Ishikawa (cell line): ENCODE measurements around the gene KRT82.

Source experiments
- CEBPB ChIP-seq: IDR thresholded peaks from 2 replicates; pipeline ENCODE4 v1.6.1; 2012
- CREB1 ChIP-seq: IDR thresholded peaks from 2 replicates; pipeline ENCODE4 v1.6.1; 2012; ENCODE audit warnings: low read depth
- EGR1 ChIP-seq: IDR thresholded peaks from 2 replicates; pipeline ENCODE4 v1.6.1; 2012
- FOXM1 ChIP-seq: IDR thresholded peaks from 2 replicates; pipeline ENCODE4 v1.6.1; 2012; ENCODE audit warnings: low read depth, borderline replicate concordance
- RAD21 ChIP-seq: IDR thresholded peaks from 2 replicates; pipeline ENCODE4 v1.6.1; 2012; ENCODE audit warnings: low read depth
- REST ChIP-seq: IDR thresholded peaks from 2 replicates; pipeline ENCODE4 v1.6.1; 2012; ENCODE audit warnings: low read depth, mild to moderate bottlenecking
- TAF1 ChIP-seq: IDR thresholded peaks from 2 replicates; pipeline ENCODE4 v1.6.1; 2012; ENCODE audit warnings: low read depth, mild to moderate bottlenecking

- TF ChIP-seq CREB1 (no peak), CEBPB (no peak), RAD21 (no peak), EGR1 (no peak), TAF1 (no peak), FOXM1 (no peak), REST (no peak)
Measured at GRCh38 chr12:52411815-52412214, 5.7 kb upstream of the KRT82 start.
